NCI-H524 treated with DMSO at 0.1 percent for 48 hours (cell line): ENCODE results near the gene TMEM184A.

Source experiments
- DNase-seq: peaks from one replicate; lab custom pipeline; 2025; lab: John Stamatoyannopoulos, UW

Gene TMEM184A

DNA sequence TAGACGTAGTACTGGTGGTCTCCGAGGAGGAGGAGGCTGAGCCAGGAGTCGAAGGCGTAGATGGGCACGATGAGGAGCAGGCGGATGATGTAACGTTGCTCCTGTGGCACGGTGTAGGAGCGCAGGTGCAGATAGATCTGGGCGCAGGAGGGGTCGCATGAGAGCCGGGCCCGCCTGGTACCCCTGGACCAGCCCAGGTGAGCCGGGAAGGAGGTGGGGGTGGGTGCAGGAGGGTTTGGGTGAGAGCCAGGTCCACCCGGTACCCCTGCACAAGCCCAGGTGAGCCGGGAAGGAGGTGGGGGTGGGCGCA is 5.2 kb downstream of the TMEM184A start:
- no peak for DNase-seq

DNA sequence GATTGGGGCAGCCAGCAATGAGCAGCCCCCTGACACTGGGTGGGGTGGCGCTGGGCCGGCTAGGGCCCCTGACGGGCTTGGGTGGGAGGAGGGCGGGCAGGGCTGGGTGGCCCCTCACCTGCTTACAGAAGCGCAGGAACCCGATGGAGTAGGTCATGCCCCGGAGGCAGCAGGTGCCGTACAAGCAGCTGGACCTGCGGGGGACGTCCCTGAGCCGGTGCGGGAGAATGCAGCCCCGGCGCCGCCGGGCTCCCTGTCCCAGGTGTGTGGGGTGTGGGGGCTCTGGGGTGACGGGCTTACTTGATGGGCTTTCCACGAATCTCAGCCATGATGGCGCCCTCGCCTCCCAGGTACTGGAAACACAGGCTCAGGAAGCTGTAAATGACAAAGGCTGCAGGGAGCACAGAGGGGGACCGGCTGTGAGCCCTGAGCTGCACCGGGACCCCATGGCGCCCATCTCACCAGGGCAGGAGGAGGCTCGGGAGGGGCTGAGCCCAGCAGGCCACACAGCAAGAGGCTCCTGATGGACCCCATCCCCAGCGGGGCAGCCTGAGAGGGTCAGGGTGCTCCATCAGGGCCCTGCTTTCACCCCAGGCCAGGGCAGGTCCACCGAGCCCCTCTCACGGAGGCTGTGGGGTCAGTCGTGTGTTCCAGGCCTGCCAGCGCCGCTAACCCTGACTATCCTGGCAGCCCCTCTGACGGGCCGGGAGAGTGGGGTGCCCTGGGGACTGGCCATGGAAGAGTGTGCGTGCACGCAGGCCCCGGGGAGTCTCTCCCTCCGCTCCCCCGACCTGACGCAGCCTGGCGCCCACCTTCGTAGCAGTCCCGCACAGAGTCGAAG is 5.8 kb downstream of the TMEM184A start:
- no peak for DNase-seq

DNA sequence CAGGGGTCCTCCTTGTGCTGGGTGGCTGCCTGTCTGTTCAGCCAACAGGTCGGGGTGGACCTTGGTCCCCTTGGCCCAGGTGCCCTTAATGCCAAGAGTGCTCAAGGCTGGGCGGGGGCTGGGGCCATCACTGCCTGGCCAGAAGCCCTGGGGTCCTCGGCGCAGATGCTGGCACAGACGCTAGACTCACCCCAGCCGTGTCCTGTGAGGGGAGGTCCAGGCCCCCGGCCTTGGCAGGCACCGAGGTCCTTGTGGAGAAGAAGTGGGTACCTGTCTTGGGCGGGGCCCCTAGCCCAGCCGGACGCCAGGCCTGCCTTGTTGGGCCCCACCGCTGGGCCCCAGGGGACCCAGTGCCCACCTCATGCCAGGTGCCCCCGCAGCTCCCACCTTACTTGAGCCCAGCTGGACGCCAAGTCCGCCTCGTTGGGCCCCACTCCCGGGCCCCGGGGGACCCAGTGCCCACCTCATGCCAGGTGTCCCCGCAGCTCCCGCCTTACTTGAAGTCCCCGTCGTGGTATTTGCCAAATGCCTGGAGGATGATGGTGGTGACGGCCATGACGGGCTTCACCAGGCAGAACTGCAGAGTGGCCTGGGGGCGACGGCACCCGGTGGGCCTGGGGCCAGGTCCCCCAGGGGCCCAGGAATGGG is 6.5 kb downstream of the TMEM184A start:
- no peak for DNase-seq

DNA sequence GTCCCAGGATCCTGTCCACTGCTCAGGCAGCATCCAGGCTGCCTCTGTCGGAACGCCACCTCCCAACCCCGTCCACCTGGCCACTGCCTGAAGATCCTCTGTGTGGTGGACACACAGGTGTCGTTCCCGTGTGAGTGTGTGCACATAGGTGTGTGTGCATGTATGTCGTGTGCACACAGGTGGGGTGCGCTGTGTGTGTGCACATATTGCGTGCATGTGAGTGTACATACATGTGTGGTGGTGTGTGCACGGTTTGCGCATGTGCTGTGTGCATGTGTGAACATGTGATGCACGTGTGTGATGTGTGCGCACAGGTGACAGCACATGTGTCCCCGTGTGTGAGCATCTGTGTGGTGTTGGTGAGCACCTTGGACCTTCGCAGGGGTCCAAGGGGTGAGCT is 7.1 kb downstream of the TMEM184A start:
- DNase-seq, result no peak

DNA sequence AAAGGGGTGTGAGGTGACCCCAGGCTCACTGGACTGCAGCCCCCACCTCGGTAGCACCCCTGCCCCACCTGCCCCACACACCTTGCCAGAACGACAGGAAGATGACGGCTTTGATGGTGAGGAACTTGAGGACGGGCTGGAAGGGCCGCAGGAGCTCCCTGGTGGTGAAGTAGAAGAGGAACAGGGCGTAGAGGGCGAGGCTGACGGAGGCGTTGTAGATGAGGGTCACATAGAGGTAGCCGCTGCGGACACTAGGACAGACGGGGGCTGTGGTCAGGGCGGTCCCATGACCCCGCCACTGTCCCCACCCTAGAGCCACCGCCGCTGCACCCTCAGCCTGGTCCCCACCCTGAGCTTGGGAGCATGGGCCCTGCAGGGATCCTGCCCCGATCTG is 7.6 kb downstream of the TMEM184A start:
- DNase-seq, result no peak

DNA sequence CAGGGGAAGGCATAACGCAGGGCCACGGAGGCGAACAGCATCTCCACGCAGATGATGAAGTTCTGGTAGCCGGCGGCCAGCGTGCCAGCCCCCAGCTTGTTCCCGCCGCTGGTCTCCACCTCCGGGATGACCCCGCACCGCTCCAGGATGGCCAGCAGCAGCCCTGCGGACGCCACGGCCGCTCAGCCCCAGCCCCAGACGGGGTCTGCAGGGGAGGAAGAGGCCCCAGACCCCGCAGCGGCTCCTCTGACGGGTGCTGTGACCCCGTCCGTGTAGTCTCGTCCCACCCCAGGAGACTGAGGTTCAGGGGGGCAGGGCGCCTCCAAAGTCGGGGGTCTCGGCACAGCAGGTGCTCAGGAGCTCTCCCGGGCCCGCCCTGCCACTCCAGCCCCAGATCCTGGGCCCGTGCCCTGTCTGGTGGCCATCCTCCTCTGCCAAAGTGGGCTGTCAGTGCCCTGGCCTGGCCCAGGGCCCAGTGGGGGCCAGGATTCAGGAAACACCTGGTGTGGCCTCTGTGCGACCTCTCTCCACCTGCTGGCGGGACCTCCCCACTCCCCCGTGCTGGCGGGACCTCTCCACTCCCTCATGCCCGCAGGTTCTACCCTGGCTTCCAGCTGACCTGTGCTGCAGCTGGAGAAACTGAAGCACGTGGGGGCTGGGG is 8.1 kb downstream of the TMEM184A start:
- no peak for DNase-seq

DNA sequence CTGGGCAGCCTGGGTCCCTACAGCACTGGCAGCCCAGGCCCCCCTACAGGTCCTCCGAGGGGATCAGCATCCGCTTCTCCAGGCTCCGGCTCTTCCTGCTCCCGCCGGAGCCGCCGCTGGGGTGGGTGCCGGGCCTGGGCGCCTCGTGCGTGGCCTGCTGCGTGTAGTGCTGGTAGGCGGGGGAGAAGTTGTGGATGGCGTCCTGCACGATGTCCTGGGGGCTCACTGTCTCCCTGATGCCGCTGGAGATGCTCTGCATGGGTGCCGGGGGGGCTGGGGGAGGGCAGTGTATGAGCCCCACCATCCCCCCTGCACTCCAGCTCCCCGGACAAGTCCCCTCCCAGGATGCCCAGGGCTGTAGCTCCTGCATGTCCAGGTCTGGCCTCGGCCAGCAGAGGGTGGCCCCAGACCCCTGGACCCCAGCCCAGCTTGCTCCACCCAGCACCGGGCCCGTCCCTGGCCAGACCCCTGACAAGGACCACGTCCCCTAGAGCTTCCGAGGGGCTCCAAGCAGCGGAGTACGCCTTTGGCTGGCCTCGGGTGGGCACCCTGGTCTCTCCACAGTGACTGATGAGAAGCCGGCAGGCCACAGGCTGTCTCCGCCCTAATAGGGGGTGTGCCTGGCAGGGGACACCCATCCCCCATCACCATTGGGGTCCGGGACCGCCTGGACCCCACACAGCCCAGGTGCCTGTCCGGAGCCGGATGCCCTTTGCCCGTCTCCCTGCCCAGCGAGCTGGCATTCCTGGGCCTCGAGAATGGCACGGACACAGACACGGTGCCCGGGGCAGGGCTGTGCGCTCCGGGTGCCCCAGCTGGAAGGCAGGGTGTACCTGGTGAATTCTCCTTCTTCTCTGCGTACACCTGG is 8.9 kb downstream of the TMEM184A start:
- DNase-seq, result no peak

DNA sequence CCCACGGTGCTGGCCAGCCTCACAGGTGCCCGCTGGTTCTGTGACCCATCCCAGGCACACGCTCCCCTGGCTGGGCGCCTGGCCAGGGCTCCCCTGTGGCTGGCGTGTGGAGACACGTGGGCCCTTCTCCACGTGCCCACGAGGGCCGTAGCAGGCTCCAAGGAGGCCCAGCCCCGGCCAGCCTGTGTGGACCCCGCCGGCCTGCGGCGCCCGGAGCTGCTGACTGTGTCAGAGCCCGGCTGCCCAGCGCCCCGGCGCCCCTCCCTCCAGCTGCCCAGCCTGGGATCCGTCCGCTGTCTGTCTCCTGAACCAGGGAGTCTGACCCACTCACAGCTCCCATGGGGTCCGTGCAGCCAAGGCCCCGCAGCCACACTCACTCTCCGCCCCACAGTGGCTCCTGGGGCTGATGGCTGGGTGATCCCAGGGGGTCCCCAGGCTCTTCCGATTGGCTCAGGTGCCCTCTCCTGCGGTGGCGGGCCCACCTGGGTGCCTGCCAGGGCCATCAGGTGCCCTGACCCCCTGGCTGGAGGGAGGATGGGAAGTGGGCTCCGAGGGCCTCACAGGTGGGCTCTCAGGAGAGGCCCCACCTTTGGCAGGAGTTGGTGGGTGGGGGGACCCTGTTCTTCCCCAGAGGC is 9.6 kb downstream of the TMEM184A start:
- no peak for DNase-seq

DNA sequence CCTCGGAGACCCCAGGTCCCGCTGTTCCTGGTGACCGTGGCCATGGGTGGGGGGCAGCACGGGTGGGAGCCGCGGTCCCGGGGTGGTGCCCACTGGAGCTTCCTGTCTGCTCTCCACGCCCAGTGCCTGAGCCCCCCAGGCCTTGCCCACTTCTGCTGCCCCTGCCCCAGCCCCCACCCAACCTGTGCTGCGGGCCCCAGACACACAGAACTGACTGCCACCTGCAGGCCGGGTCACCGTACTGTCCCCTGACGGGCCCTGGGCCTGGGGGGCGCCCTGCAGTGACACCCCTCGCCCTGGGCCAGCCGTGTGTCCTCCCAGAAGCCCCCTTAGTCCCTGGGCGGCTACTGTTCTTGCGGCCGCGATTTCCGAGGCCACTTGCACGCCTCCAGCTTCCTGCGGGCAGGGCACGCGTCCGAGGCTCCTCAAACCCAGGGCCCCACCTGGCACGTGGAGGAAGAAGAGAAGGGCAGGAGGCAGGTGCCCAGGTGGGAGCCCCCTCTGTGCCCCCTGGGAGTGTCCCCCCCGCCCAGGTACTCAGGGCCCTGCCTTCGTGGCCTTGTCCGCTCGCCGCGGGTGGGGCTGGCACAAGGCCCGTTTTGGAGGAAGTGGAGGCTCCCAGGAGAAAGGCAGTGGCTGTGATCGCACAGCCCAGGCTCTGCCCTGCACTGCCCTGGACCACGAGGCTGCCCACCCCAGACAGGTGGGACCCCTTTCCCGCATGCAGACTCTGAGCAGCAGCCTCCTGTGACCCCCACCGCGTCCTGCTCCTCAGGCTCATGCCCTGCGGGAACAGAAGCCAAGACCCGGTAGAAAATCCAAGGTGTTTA is 10.4 kb downstream of the TMEM184A start:
- no peak for DNase-seq

DNA sequence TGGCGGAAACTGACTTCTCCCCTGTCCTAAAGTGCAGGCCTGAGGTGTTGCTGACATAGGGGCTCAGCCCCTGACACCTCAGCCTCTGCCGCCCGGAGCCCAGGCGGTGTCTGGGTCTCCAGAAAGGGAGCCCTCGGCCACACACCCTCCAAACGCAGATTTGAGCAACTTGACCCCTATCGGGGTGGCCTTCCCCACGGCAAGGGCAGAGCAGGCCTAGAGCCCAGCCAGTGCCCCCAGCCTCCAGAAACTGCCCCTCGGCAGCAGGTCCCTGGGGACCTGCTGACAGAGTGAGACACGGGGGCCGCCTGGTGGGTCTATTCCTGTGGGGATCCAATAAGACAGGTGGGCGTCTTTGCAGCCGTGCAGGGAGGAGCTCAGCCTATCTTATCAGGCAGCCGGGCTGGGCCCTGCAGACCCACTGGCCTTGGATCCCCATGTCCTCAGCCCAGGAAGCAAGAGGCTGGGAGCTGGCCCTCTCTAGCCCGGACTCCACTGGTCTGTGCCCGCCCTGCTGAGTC is 11.0 kb downstream of the TMEM184A start:
- no peak for DNase-seq

DNA sequence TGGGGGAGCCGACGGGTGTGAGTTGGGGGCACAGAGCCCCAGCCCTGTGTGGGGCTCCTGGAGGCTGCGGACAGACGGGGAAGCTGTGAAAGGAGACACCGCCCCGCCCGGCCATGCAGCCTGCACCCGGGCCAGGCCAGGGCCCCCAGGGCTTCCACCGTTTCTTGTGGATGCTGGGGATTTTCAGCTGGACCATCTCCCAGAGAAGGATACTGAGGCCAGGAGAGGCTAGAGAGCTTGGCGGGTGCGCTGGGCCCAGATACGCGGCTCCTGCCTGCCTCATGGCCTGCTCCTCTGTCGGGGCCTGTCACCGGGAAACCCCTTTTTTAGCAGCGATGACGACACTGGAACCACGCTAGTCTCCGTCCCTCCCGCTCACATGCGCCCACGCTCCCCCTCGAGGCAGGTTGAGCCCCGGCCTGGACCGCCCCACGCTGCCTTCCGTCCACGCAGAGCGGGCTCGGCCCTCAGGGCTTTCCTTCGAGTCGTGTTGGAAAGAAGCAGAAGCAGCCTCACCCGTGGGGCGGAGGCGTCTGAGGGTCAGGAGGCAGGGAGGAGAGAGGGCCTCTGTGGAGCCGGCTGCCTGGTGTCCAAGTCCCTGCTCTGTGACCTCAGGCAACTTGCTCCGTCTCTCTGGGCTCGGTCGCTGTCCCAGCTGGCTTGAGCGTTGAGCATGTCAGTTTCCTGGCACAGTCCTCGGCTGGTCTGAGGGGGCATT is 11.7 kb downstream of the TMEM184A start:
- no peak for DNase-seq

DNA sequence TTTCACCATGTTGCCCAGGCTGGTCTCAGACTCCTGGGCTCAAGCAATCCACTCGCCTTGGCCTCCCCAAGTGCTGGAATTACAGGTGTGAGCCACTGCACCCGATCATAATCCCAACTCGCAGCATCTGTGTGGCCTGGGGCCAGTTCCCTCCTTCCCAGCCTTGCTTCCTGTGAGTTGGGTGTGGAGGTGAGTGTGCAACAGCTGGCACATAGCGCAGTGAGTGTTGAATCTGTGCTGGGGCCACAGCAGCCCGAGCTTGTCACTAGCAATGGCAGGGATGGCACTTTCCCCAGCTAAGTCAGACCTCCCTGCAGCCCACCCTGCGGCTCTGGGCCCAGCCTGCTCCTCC is 12.2 kb downstream of the TMEM184A start:
- no peak for DNase-seq

DNA sequence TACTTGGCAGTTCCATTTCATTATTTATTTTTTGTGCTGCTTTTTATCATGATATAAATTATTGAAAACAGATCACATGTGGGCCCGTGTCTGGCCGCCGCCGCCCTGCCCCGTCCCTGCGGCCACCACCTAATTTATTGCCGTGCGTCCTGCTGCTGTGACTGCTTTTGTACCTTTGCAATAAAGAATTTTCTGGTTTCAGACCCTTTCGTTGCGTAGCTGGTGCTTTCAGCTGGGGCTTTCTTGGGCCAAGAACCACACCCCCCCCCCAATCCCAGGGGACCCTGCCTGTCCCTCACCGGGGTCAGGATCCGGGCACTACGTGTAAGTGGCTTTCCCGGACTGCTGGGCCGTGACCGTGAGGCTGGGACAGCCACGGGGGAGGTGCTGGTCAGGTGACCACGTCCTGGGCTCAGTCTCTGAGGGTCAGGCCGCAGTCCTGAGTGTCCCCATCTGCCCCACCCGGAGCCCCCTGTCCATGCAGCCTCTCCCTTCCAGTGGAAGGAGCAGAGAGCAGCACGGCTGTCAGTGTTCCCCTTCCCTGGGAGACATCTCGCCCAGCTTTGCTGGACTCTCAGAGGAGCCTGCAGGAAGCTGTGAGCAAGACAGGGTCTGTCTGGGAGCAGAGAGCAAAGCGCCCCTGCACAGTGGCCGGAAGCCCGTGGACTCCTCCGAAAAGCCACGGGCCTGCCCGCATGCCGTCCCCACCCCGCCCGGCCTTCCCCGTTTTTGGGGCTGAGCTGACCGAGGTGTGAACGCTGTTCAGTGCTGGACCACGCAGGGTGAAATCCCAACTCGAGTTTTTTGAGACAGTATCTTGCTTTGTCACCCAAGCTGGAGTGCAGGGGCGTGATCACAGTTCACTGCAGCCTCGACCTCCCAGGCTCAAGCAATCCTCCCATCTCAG is 12.9 kb downstream of the TMEM184A start:
- DNase-seq, result no peak

DNA sequence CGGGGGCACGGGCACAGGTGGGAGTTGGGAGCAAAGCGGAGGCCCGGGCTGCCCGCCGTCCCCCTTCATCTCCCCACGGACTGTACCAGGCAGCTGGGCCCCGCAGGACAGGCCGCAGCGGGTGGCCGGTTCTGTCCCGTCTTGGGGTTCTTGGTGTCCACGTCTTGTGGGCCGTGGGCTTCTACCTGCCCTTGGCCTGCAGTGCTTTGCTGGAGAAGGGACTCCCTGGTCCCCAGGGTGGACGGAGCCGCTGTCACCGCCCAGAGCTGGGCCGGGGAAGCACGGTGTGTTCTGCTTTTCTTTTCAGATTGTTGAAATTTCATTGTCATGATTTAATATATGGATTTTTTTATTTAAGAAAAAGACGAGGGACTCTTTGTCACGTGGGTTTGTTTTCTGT is 13.7 kb downstream of the TMEM184A start:
- no peak for DNase-seq

DNA sequence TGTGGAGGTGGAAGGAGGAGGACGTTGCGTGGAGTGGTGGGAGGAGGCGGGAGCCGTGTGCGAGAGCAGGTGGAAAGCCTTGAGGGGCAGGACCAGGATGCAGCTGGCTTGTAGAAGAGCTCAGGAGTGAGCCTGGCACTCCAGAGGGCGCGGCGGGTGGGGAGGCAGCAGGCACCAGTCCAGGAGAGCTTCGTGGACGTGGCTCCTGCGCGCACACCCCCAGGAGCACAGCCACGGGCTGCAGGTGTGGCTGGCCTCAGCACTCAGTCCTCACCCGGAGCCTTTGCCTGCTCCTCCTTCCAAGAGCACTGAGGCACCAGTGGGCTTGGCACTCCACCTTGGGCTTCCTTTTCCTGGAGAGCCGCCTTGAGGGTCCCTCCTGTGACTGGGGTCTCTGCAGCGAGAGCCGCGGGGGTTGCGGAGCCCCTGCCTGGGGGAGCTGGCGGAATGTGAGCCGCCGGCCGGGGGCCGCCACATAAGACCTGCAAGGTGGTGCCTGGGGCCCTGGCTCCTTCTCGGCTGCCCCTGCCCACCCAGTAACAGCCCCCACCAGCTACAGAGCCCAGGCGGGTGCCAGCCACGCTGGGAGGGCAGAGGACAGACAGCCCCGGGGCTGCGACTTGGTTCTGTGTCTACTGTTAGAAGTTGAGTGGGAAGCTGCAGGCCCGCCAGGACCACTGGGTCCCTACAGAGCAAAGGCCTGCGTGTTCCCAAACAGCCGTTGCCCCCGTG is 14.4 kb downstream of the TMEM184A start:
- no peak for DNase-seq

DNA sequence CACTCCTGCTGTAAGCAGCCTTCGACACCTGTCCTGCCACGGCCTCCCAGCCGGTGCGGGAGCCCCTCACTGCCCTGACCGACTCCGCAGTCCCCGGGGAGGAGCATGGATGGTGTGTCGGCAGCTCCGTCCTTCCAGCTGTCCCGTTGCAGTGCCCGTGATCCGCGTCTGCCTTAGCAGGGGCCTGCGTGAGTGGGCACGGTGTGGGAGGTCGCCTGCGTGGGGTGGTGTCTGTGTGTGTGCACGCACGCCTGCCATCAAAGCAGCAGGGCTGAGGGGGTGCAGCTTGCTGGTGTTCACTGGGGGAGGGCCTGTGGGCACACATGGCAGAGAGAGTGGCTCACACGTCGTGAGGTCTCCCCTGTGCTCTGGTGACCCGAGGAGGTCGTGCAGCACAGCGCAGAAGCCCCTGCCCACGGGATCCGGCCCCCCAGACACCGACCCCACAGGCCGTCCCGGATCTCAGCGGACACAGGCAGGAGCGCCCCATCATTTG is 15.2 kb downstream of the TMEM184A start:
- DNase-seq, result no peak

DNA sequence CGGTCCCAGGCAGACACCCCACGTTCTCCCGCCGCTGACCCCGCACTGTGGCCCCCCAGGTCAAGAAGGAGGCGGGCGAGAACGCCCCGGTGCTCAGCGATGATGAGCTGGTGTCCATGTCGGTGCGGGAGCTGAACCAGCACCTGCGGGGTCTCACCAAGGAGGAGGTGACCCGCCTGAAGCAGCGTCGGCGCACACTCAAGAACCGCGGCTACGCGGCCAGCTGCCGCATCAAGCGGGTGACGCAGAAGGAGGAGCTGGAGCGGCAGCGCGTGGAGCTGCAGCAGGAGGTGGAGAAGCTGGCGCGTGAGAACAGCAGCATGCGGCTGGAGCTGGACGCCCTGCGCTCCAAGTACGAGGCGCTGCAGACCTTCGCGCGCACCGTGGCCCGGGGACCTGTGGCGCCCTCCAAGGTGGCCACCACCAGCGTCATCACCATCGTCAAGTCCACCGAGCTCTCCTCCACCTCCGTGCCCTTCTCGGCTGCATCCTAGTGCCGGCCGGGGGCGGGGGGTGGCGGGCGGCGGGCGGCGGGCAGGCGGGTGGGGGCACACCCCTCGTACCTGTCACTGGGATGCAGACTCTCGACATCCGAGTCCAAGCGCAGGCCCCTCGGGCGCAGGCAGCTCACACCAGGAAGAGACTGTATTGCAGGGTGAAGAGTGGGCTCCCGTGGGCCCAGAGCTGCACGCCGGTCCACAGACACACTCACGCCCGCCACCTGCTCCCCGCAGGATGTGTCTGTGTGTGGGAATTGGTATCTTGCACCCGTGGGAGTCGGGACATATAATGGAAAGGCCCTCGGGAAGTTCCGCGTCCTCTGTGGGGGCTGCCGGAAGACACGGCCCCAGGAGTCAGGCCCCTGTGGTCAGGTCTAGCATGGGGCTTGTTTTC is 15.9 kb downstream of the TMEM184A start:
- no peak for DNase-seq
